Measurements from ENCODE around the gene STOX2.

Gene STOX2

GRCh38 chr4:183889190-183889589 is 15.9 kb upstream of the STOX2 start:
- DNase-seq, result no peak

GRCh38 chr4:183897193-183897592 is 7.9 kb upstream of the STOX2 start:
- no peak for DNase-seq

GRCh38 chr4:183898456-183898855 is 6.7 kb upstream of the STOX2 start:
- no peak for DNase-seq

DNA sequence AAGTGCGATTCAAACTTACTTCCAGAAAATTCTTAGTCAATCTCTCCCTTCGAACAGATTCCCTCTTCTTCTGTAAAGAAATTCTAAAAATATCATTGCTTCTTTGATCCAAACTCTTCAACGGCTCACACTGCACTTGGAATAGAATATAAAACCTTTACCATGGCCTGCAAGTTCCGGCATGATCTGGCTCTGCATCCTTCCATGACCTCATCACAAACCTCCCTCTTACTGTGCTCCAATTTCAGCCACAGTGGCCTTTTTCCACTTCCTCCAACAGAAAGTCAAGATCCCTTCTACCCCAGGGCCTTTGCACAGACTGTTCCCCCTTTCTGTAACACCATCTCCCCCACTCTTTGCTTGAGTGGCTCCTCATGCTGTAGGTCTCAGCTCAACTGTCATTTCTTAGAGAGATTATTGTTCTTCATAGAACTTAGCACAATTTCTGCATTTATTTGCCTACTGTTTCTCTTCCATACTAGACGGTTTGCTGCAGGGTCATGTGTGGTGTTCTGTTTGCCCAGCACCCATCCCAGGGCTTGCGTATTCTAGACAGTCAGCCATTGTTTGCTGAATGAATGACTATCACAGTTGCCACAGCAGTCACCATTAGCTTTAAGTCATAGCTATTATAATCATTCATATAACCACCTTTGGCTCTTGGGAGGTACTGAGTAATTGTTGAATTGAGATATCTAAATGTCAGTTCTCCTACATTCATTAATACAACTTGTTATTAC is 1.9 kb upstream of the STOX2 start:
- no peak for DNase-seq

- DNase-seq, result no peak
Observed at GRCh38 chr4:183905593-183906488, 734 bp downstream of the STOX2 start.

DNA sequence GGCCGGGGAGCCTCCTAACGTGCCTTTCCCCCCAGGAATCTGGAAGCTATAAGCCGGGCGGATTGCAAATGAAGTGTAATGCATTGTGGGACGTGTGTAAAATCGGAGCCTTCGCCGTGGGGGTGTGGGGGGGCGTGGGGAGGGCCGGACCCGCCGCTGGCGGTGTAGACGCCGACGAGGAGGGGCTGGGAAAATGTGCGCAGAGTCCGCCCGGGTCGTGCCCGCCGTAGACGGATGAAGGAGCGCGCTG is 1.3 kb downstream of the STOX2 start:
- DNase-seq, result no peak

DNA sequence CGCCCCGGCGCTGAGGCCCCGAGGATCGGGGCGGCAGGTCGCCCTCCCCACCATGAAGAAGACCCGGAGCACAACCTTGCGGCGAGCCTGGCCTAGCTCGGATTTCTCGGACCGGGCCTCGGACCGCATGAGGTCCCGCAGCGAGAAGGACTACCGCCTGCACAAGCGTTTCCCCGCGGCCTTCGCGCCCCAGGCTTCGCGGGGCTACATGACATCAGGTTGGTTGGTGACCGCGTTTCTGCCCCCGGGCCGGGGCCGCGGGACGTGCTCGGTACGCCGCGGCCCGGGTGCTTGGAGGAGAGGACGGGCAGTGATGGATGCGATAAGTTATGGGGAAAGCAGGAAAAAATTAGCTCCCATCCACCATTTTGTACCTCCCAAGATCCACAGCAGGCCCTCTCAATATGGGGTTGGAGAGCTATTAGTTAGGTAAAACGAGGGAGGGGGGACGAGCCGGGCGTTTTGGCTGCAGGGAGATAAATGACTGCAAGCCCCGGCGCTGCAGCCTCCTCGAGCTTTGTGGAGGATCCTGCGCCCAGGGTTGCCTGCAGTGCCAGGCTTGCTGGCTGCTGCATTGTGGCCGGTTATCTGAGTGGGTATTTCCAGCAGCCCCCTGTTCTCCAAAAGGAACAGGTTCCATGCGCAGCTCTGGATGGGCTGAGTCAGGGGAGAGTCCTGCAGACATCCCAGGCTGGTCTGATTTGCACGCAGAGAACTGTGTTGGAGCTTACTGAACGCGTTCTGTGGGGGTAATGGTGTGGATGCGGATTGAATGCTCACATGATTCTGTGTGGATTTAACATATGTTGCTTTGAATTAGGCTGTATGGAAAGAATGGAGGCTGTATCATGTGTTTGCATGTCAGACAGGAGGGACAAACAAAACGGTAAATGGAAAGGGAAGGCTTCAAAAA is 1.9 kb downstream of the STOX2 start:
- DNase-seq, result no peak

GRCh38 chr4:183907871-183908683 is 3.0 kb downstream of the STOX2 start:
- no peak for DNase-seq

GRCh38 chr4:183909187-183909586 is 4.1 kb downstream of the STOX2 start:
- DNase-seq, result no peak

DNA sequence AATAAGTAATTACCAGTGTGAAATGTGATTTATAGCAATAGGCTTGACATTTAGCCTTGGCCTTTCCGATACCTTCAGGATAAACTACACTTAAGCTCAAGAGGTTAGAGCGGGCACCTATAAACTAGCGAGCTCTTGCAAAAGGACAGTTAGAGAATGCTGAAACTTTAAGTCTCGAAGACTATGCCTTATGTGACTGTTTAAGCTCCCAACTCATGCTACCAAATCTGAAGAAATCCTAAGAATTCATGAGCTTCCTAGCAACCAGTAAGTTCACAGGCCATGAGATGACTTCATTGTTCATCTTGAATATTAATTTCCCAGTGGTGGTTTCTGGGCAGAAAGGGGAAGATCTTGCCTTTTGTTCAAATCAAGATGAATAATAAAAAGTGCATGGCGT is 4.7 kb downstream of the STOX2 start:
- DNase-seq, result no peak

DNA sequence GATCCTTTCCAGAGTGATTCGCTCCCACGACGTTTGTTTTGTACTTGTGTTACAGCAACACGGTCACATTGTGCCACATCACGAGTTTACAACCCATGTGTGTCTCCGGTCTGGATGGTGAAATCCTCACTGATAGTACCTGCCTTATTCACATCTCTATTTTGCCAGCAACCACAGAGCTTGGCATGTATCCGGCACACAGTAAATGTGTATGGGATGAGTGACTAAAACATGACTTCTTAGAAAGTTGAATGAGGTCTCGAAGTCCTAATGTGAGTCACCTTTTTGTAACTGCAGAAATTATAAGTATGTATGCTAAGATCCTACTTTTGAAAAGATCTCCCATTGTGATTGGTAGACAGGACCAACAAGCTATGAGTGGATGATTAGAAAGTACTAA is 7.5 kb downstream of the STOX2 start:
- no peak for DNase-seq

DNA sequence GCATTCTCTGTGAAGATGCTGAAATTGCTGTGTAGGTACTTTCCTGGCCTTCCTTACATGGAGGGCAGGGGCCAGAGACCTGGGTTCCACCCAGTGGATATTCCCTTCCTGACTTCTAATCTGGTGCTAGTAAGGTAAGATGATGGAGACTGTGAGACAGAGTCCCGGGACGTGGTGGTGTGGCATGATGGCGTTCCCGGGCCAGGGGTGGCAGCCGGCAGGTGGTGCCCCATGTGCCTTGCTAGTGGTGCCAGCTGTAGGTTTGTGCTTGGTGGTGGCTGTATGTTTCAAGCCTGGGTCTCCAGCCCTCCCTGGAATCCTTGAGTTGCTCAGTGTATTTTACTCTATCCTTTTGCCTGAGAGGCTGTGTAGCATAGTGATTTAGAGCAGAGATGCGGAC is 10.9 kb downstream of the STOX2 start:
- no peak for DNase-seq

DNA sequence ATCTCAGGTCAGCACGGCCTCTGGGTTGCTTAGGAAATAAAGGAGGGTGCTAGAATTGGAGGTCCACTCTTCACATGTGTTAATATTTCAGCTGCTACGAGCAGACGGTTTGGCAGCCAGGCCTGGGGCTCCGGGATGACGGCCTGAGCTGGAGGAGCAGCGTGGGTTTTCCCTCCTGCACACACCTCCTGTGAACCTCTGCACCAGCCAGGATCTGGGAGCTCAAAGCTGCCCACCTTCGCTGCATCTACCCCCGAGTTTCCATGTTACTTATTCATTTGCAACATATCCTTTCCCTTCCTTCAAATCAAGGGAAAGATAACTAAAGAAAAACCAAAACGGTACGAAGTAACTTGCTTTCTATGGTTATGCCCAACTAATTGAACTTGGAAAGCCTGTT is 13.6 kb downstream of the STOX2 start:
- no peak for DNase-seq

GRCh38 chr4:183919141-183919540 is 14.0 kb downstream of the STOX2 start:
- no peak for DNase-seq

DNA sequence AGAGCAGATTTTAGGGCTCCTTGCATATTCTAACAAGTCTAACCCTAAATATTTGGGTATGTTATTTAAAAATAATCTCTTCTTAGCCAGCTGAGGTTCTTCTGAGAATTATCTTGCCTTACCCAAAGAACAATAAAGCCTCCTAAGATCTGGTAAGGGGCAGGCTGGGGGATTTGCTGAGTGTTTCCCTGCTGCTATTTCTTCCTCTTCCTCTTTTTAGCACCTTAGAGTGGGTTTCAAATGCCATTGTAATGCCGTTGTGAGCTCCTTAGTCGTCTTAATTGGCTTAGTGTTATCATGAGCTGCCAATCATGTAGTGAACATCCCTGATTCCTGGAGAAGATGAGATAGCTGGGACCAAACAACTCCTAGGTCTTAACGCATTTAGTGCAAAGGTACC is 15.4 kb downstream of the STOX2 start:
- no peak for DNase-seq

DNA sequence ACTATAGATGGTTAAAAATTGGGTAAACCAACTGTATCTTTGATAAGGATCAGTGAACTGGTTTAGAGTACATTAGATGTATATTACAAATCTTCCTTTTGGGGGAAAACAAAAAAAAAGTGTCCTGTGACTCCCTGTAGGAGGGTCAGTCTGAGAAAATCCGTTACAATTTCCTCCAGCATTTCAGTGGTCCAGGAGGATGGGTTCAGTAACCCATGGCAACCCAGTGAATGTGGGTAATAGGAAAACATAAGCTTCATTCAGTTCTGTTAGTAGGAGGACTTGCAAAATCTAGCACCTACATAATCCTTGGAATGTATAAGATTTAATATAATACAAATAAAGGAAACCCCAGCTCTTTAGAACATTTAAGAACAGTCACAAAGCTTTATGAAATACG is 16.2 kb downstream of the STOX2 start:
- no peak for DNase-seq

- no peak for DNase-seq
Observed at GRCh38 chr4:183924362-183925044, 19.4 kb downstream of the STOX2 start.

- DNase-seq, result no peak
Observed at GRCh38 chr4:183926950-183927349, 21.8 kb downstream of the STOX2 start.

- DNase-seq, result no peak
Observed at GRCh38 chr4:183932576-183932975, 27.5 kb downstream of the STOX2 start.

DNA sequence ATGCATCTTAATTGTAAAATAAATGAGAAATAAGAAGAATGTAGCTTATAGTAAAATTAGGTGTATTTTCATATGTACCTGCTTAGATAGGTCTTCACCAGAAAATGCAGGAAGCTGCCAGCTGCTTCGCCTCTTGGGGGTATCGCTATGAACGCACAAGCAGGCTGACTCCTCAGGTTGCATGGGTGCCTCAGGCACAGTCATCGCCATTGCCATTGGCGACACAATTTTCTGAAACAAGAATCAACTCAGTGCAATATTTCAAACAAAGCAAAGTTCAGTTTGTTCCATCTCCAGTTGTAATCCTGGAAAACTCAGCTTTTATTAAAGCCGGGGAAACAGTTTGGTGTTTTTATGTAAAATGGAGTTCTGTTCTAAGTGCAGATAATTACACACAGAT is 29.7 kb downstream of the STOX2 start:
- DNase-seq, result no peak

DNA sequence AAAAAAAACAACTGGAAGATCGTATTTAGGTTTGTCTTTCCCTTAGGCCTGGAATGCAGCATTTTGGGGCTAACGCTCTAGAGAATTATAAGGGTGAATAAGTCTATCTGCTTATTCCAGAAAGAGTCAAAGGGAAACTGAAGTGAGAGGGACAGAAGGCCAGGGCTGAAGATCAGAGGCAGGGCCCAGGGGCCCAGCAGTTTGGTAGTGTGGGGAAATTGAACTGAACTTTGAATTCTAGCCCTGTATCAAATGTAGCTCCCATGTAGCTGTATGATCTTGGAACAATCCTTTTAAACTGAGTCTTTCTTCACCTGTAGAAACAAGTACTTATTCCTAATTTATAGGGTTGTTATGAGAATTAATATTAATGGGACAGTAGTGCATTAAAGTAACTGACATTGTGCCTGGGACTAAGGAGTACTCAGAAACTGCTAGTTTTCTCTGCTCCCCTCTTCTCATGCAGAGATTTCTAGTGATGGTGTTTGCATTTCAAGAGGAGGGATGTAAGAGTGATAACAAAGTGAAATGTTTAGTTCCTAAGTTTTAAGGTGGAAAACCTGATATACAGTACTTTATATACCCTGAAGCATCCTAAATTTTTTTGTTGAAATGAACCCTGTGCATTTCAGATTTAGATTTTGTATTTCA is 30.4 kb downstream of the STOX2 start:
- DNase-seq, result no peak

GRCh38 chr4:183936047-183936446 is 30.9 kb downstream of the STOX2 start:
- DNase-seq, result no peak

Measured in EL (cell line).